Calu3 (cell line): ENCODE results near the gene C19orf81. TPM values are rescaled to one million over a fixed set of nuclear protein-coding genes. Genes with fewer than 3 reads are reported as not detected.
"Not testable (repeated sequence)": the region's sequence is repeated elsewhere in the genome, so short reads cannot be mapped to it uniquely, and the experiment has no call there.

Experiments
- BruUV-seq: library from RNA; stranded (reverse); fragments of 400-500 nt; replicated peaks from 2 replicates; lab custom pipeline; 2021; lab: Mats Ljungman, UMichigan
- CTCF ChIA-PET: fragments of 300-600 bp; sonication (Branson Sonifier 250); formaldehyde crosslinking; loops from one replicate; lab custom pipeline; 2022; ENCODE audit warnings: antibody characterized with exemption; lab: Charles Lee
- DNase-seq: peaks from one replicate; pipeline ENCODE4 v3.0.0; 2022
- H3K27ac Mint-ChIP-seq: one replicate; pipeline ENCODE4 v1.8.0; 2022; ENCODE audit warnings: mixed read lengths; ENCODE audit not compliant: unreplicated experiment
- H3K27me3 Mint-ChIP-seq: one replicate; pipeline ENCODE4 v1.8.0; 2022; ENCODE audit warnings: mixed read lengths; ENCODE audit not compliant: unreplicated experiment
- H3K36me3 Mint-ChIP-seq: one replicate; pipeline ENCODE4 v1.8.0; 2022; ENCODE audit warnings: mild to moderate bottlenecking, moderate library complexity, mixed read lengths; ENCODE audit not compliant: insufficient read depth, unreplicated experiment
- H3K4me1 Mint-ChIP-seq: one replicate; pipeline ENCODE4 v1.8.0; 2022; ENCODE audit warnings: mild to moderate bottlenecking, low read depth, mixed read lengths; ENCODE audit not compliant: unreplicated experiment
- H3K4me3 Mint-ChIP-seq: one replicate; pipeline ENCODE4 v1.8.0; 2022; ENCODE audit warnings: mild to moderate bottlenecking, low read depth, moderate library complexity, mixed read lengths; ENCODE audit not compliant: unreplicated experiment
- H3K9me3 Mint-ChIP-seq: one replicate; pipeline ENCODE4 v1.8.0; 2022; ENCODE audit warnings: low read depth, mixed read lengths; ENCODE audit not compliant: unreplicated experiment
- intact Hi-C: fragments of 100-400 bp; cut with micrococcal nuclease; formaldehyde crosslinking; loops from one replicate; pipeline ENCODE4 v1.10.0; 2022; ENCODE audit not compliant: unreplicated experiment
- total RNA-seq: library from RNA; stranded (reverse); gene quantifications from 2 replicates; pipeline ENCODE4 v1.2.3, GENCODE V29; 2022
- TF ChIP-seq, protein P1 (sequence below): fragments of 200-600 bp; IDR thresholded peaks from one replicate; pipeline ENCODE4 v1.8.0; 2022; ENCODE audit warnings: antibody characterized with exemption; ENCODE audit not compliant: unreplicated experiment

Gene C19orf81
- total RNA-seq, 1 experiment from 2014 or later = not detected

DNA sequence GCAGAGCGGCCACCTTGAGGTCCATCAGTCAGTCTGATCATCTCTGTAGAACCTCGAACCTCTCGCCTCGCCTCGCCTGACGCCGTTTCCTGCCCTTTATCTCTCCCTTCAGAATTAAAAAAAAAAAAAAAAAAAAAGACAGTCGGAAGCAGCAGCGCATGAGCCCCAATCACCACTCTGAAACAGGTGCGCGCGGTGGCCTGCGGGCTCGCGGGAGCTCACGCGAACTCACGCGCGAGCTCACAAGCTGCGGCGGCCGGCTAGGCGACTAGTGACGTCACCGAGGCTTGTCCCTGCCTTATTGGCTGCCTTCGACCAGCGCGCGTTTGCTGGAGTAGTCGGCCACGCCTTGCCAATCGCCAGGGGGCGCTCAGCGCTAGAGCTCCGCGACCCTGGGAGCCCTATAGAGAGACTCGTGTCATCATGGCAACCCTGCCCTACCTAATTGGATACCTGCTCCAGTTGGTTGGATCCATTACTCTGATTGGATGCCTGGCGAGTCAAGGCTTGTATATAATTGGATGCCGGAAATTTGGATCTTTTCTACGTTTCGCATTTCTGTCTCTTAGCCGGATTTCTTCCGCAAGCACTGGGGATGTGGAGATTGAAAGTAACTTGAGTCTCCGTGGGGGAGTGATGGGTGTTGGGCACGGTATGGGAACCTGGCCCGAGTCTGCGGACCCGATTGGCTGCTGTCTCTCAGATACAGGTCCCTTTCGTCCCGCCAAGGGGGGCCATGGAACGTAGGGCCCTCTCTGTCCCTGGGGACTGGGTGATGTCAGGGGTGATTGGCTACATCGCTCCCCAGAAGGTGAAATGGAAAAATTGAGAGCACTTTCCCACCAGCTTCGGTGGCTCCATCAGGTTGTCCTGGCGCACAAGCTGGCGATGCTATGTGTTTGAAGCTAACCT is 41.1 kb upstream of the C19orf81 start:
- no peak for DNase-seq
- no peaks in the 10 kb centered on the region for H3K9me3 Mint-ChIP-seq
- CTCF ChIA-PET = no interaction called here
- no peak overlapping the region for H3K4me3 Mint-ChIP-seq
- TF ChIP-seq, protein P1, sequence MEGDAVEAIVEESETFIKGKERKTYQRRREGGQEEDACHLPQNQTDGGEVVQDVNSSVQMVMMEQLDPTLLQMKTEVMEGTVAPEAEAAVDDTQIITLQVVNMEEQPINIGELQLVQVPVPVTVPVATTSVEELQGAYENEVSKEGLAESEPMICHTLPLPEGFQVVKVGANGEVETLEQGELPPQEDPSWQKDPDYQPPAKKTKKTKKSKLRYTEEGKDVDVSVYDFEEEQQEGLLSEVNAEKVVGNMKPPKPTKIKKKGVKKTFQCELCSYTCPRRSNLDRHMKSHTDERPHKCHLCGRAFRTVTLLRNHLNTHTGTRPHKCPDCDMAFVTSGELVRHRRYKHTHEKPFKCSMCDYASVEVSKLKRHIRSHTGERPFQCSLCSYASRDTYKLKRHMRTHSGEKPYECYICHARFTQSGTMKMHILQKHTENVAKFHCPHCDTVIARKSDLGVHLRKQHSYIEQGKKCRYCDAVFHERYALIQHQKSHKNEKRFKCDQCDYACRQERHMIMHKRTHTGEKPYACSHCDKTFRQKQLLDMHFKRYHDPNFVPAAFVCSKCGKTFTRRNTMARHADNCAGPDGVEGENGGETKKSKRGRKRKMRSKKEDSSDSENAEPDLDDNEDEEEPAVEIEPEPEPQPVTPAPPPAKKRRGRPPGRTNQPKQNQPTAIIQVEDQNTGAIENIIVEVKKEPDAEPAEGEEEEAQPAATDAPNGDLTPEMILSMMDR = no peak
- H3K4me1 Mint-ChIP-seq = no peaks in the 10 kb centered on the region
- BruUV-seq = no TSS peak
- intact Hi-C loops = no loop called here
- H3K27me3 Mint-ChIP-seq = peaks cover 7% of the 10 kb centered on the region
- no peaks in the 10 kb centered on the region for H3K36me3 Mint-ChIP-seq
- H3K27ac Mint-ChIP-seq = no peak overlapping the region

DNA sequence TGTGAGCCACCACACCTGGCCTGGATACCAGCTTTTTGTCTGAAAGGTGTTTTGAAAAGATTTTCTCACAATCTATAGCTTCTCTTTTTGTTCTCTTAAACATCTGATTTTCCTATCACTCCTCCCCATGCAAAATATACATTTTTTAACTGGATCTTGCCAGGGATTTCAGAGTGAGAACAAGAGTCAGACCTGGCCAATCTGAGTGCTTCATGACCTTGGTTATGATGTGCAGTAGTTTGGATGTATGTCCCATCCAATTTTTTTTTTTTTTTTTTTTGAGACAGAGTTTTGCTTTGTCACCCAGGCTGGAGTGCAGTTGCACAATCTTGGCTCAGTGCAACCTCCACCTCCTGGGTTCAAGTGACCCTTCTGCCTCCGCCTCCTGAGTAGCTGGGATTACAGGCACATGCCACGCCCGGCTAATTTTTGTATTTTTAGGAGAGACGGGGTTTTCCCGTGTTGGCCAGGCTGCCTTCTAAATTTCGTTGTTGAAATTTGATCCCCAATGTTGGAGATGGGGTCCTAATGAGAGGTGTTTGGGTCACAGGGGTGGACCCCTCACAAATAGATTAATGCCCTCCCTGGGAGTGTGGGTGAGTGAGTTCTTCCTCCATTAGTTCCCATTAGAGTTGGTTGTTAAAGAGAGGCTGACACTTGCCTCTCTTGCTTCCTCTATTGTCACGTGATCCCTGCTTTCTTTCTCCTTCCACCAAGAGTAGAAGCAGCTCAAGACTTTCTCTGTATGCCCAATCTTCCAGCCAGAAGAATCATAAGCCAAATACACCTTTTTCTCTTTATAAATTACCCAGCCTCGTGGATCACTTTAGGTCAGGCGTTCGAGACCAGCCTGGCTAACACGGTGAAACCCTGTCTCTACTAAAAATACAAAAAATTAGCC is 36.5 kb upstream of the C19orf81 start:
- H3K27ac Mint-ChIP-seq, H3K9me3 Mint-ChIP-seq, H3K4me1 Mint-ChIP-seq, BruUV-seq, DNase-seq, intact Hi-C loops, CTCF ChIA-PET, H3K36me3 Mint-ChIP-seq, H3K27me3 Mint-ChIP-seq, H3K4me3 Mint-ChIP-seq: not testable (repeated sequence)

DNA sequence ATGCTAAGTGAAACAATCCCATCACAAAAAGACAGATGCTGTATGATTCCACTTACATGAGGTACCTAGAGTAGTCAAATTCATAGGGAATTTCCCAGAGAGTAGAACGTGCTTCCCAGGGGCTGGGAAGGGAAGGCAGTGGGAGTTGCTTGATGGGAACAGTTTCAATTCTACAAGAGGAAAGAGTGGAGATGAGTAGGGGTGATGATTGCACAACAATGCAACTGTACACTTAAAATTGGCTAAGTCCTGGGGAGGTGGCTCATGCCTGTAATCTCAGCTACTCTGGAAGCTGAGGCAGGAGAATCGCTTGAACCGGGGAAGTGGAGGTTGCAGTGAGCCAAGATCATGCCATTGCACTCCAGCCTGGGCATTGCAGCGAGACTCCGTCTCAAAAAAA is 30.9 kb upstream of the C19orf81 start:
- DNase-seq, H3K36me3 Mint-ChIP-seq, H3K9me3 Mint-ChIP-seq, H3K4me1 Mint-ChIP-seq, intact Hi-C loops, H3K27ac Mint-ChIP-seq, BruUV-seq, H3K4me3 Mint-ChIP-seq, CTCF ChIA-PET: not testable (repeated sequence)
- peaks cover 27% of the 10 kb centered on the region for H3K27me3 Mint-ChIP-seq

DNA sequence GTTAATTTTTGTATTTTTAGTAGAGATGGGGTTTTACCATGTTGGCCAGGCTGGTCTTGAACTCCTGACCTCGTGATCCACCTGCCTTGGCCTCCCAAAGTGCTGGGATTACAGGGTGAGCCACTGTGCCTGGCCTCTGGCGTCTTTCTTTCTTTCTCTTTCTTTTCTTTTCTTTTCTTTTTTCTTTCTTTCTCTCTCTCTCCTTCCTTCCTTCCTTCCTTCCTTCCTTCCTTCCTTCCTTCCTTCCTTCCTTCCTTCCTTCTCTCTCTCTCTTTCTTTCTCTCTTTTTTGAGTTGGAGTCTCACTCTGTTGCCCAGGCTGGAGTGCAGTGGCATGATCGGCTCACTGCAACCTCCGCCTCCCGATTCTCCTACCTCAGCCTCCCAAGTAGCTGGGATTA is 30.1 kb upstream of the C19orf81 start:
- H3K36me3 Mint-ChIP-seq, H3K9me3 Mint-ChIP-seq, H3K27ac Mint-ChIP-seq, DNase-seq, BruUV-seq, H3K4me1 Mint-ChIP-seq, CTCF ChIA-PET, intact Hi-C loops, H3K4me3 Mint-ChIP-seq: not testable (repeated sequence)
- H3K27me3 Mint-ChIP-seq = peaks cover 27% of the 10 kb centered on the region

DNA sequence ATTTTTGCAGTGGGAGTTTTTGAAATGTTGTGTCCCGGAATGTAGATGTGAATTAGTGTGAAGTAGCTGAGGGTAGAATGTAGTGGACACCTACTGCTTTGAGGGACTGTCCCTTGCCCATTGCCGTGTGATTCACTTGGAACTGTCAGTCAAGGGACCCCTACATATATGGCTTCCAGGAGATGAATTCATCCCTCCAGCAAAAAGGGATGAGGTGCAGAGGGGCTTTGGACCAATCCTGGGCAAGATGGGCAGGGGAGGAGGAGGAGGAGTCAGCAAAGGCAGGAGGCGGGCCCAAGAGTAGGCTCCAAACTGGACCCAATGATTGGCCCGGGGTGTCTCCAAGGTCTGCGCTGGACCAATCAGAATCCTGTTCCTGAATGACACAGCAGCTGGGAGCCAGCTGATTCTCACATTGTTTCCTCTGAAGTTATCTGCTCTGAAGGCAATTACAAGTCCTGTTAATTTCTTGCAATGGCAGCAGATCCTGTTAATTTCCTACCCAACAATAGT is 28.8 kb upstream of the C19orf81 start:
- DNase-seq, CTCF ChIA-PET, H3K27ac Mint-ChIP-seq, H3K4me3 Mint-ChIP-seq, H3K36me3 Mint-ChIP-seq, H3K4me1 Mint-ChIP-seq, H3K9me3 Mint-ChIP-seq, intact Hi-C loops, BruUV-seq: not testable (repeated sequence)
- H3K27me3 Mint-ChIP-seq = peaks cover 27% of the 10 kb centered on the region
